Peyer's patch (tissue), 4 donors: ENCODE data around the gene COL6A3. TPM values are rescaled to one million over a fixed set of nuclear protein-coding genes. Genes with fewer than 3 reads are reported as not detected.
A peak's percentile ranks its signal among the peaks of the same experiment; 100 is the strongest.

ENCODE experiments used
- DNase-seq, 3 donors: peaks; one replicate each; pipeline ENCODE4 v3.0.0-alpha.2; 2017 to 2019
- H3K27ac ChIP-seq, 4 donors: fragments of 200-600 bp; sonication (generic); one replicate each; pipeline ENCODE4 v1.5.1; 2016 to 2019
- H3K27me3 ChIP-seq, 2 donors: fragments of 200-600 bp; sonication (generic); one replicate each; pipeline ENCODE4 v1.5.1; 2019
- H3K36me3 ChIP-seq, 3 donors: fragments of 200-600 bp; sonication (generic); one replicate each; pipeline ENCODE4 v1.5.1; 2016 to 2019
- H3K4me1 ChIP-seq, 4 donors: fragments of 200-600 bp; sonication (generic); one replicate each; pipeline ENCODE4 v1.5.1; 2016 to 2019
- H3K4me3 ChIP-seq, 4 donors: fragments of 200-600 bp; sonication (generic); 1 replicate in 3 of 4; 2 replicates in 1 of 4; pipeline ENCODE4 v1.5.1; 2016 to 2019; ENCODE audit warnings: mild to moderate bottlenecking in 1 of 4
- H3K9me3 ChIP-seq, 4 donors: fragments of 200-600 bp; sonication (generic); one replicate each; pipeline ENCODE4 v1.5.1; 2016 to 2019; ENCODE audit warnings: mild to moderate bottlenecking in 1 of 4
- POLR2A ChIP-seq, 2 donors: fragments of 450-650 bp; IDR thresholded peaks; one replicate each; pipeline ENCODE4 v1.5.1; 2017; ENCODE audit warnings: antibody characterized with exemption in 2 of 2, mild to moderate bottlenecking in 2 of 2, moderate library complexity in 2 of 2
- total RNA-seq, 4 donors: library from RNA; depleted of rRNA; stranded (reverse); fragments of >200 nt; gene quantifications; one replicate each; pipeline ENCODE4 v1.1.0, GENCODE V29; 2016
- TF ChIP-seq, protein P1 (sequence below), 6 experiments: fragments of 450-650 bp in 4 of 6; fragments of 200-600 bp in 2 of 6; sonication (generic) in 1 of 6; IDR thresholded peaks; one replicate each; pipeline ENCODE4 v1.5.1; 2017 to 2019; ENCODE audit warnings: antibody characterized with exemption in 6 of 6, mild to moderate bottlenecking in 3 of 6, moderate library complexity in 1 of 6

The COL6A3 gene
- total RNA-seq, 4 donors from 2014 or later, result 51.7 to 172 (median 71.0) TPM

DNA sequence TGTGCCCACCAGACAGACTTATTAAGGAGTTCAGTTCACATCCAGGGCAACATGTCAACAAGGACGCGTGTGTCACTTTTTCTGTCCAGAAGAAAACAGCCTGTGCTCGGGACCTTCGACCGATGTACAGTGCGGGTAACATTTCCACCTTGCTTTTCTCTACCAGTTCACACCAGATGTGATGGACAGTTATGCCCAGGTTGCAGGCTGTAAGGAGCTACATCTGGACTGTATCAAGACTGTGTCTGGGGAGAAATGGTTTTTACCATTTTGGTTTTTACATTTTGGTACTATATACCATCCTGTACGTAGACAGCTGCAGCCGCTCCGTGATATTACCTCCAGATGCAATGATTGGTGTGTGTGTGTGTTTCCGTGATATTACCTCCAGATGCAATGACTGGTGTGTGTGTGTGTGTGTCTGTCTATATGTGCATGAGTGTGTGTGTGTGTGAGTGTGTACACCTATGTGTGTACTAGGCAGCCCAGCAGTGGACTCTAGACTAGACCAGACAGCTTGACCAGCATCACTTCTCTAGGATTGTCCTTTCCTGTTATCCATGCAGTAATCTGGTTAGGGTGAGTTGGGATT is 118.0 kb downstream of the COL6A3 start:
- no peaks in the 10 kb centered on the region for H3K27me3 ChIP-seq
- peak overlapping the region in 1 of 4 donors; percentile 5 for H3K27ac ChIP-seq
- H3K9me3 ChIP-seq, result no peaks in the 10 kb centered on the region
- DNase-seq, result no peak
- no peaks in the 10 kb centered on the region for H3K4me1 ChIP-seq
- no peak overlapping the region for H3K4me3 ChIP-seq
- TF ChIP-seq, protein P1, sequence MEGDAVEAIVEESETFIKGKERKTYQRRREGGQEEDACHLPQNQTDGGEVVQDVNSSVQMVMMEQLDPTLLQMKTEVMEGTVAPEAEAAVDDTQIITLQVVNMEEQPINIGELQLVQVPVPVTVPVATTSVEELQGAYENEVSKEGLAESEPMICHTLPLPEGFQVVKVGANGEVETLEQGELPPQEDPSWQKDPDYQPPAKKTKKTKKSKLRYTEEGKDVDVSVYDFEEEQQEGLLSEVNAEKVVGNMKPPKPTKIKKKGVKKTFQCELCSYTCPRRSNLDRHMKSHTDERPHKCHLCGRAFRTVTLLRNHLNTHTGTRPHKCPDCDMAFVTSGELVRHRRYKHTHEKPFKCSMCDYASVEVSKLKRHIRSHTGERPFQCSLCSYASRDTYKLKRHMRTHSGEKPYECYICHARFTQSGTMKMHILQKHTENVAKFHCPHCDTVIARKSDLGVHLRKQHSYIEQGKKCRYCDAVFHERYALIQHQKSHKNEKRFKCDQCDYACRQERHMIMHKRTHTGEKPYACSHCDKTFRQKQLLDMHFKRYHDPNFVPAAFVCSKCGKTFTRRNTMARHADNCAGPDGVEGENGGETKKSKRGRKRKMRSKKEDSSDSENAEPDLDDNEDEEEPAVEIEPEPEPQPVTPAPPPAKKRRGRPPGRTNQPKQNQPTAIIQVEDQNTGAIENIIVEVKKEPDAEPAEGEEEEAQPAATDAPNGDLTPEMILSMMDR (IDR thresholded peaks at IDR 0.05), result no peak
- TF ChIP-seq POLR2A (IDR thresholded peaks at IDR 0.05), result no peak
- no peaks in the 10 kb centered on the region for H3K36me3 ChIP-seq

DNA sequence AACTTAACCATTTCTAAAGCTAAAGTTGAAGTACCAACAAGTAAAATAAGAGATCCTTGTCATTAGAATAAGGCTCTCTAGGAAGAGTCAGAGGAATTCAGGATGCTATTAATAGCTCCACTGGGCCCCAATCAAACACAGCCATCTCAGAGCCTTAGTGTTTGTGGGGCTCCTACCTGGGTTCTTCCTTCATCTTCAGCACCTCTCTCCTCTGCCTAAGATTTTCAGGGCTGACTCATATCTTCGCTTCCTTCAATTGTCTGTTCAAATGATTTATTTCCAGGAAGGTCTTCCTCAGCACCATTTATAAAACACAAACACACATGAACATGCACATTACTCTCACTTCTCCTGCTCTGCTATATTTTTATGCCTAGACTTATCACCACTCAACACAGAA is 119.5 kb downstream of the COL6A3 start:
- Histone ChIP-seq H3K9me3 (no peaks in the 10 kb centered on the region), H3K36me3 (no peaks in the 10 kb centered on the region), H3K27ac (no peak overlapping the region), H3K4me1 (peaks cover 0 to under 1% (median under 1%) of the 10 kb centered on the region in 4 donors), H3K27me3 (no peaks in the 10 kb centered on the region), H3K4me3 (no peak overlapping the region)
- no peak for DNase-seq
- TF ChIP-seq, protein P1 (IDR thresholded peaks at IDR 0.05), result no peak
- TF ChIP-seq POLR2A (IDR thresholded peaks at IDR 0.05), result no peak

DNA sequence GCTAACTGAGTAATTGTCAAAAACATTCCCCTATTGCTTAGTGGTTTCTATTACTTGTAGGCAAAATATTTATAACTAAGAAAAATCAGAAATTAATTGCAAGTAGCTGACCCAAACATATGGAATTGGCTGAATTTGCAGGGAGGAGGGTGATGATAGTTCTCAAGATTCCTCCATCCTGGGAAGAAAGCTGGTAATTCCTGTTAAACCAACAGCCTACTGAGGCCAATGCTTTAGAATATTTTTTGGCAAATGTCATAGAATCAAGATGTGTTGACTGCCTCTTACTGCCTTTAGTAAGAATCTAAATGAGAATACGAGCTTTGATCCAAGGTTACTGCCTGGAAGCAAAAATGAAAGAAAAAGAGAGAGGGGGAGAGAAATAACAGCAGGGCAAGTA is 120.0 kb downstream of the COL6A3 start:
- Histone ChIP-seq H3K4me1 (peaks cover 0 to 5% (median 1%) of the 10 kb centered on the region in 4 donors), H3K4me3 (no peak overlapping the region), H3K36me3 (no peaks in the 10 kb centered on the region), H3K27me3 (no peaks in the 10 kb centered on the region), H3K27ac (no peak overlapping the region), H3K9me3 (no peaks in the 10 kb centered on the region)
- no peak for TF ChIP-seq POLR2A (IDR thresholded peaks at IDR 0.05)
- TF ChIP-seq, protein P1 (IDR thresholded peaks at IDR 0.05), result no peak
- DNase-seq, result no peak

DNA sequence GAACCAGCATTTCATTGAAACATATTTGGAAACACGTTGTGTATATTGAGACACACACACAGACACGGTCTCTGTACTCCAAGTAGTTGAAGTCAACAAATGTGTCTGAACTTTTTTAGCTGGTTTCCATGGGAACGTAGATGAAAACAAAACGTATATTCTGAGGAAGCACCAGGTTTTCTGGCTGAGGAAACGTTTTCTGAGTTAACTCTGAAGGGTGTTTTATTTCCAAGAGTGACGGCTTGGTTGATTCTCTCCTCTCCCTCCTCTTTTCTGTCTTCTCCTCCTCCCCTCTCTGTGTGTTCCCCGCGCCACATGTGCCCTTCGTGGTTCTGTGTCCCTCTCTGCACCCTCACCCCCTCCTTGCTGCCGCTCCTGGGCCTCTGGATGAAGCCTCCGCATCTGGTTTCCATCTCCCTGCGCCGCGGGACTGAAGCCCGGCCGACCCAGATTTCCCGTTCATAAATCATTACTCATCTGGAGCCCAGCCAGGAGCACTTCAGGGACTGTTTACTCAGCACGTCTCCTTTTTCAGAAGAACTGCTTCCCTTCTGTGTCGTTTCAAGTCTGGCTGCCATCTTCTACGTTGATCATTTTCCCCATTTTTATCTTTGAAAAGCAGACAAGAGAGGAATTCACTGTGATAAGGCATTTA is 122.7 kb downstream of the COL6A3 start:
- Histone ChIP-seq H3K4me1 (peaks cover 0 to 8% (median 1%) of the 10 kb centered on the region in 4 donors), H3K4me3 (no peak overlapping the region), H3K36me3 (no peaks in the 10 kb centered on the region), H3K27me3 (no peaks in the 10 kb centered on the region), H3K9me3 (no peaks in the 10 kb centered on the region), H3K27ac (peak overlapping the region; percentile 44 to 68 (median 58))
- TF ChIP-seq, protein P1 (IDR thresholded peaks at IDR 0.05), result no peak
- no peak for TF ChIP-seq POLR2A (IDR thresholded peaks at IDR 0.05)
- DNase-seq, result peak; percentile 46 to 90 (median 77)

DNA sequence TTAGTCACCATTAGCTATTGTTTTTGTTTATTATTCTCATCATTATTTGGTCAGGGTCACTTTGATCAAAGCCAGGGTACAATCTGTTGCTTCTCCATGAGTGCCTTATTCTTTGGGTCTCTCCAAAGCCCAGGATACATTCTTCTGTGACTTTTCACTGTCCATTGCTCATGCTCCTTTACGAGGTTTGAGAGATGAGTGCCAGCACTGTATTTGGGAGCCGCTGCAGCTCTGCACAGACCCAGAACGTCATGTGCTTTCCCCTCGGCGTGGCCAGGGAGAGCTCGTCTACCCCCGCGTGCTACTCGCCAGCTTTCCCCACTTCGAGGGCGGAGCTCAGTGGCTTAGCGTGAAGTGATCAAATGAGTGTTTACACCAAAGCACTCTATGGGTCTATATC is 123.7 kb downstream of the COL6A3 start:
- Histone ChIP-seq H3K36me3 (no peaks in the 10 kb centered on the region), H3K27ac (peak overlapping the region; percentile 44 to 68 (median 58)), H3K4me3 (no peak overlapping the region), H3K27me3 (no peaks in the 10 kb centered on the region), H3K9me3 (no peaks in the 10 kb centered on the region), H3K4me1 (peaks cover 0 to 8% (median 1%) of the 10 kb centered on the region in 4 donors)
- DNase-seq, result peak in 1 of 3 donors; percentile 69
- no peak for TF ChIP-seq POLR2A (IDR thresholded peaks at IDR 0.05)

DNA sequence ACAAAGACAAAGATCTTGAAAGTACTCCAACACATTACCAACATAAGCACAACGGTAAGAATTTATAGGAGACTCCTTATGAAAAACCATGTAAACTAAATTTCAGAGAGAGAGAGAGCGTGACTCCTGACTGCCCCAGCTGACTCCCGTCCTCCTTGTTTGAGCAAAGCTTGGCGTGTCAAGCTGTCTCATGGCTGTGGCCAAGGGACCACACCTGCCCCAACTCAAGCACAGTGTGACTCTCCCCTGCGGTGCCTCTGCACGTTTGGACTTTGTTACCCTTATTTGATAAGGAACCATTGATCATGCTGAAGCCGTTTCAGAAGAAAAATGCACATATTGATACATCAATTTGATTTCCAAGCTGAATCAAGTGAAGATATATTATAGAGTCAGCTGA is 124.8 kb downstream of the COL6A3 start:
- Histone ChIP-seq H3K9me3 (no peaks in the 10 kb centered on the region), H3K4me3 (no peak overlapping the region), H3K36me3 (no peaks in the 10 kb centered on the region), H3K27ac (peak overlapping the region in 1 of 4 donors; percentile 68), H3K4me1 (peaks cover 0 to 8% (median 1%) of the 10 kb centered on the region in 4 donors), H3K27me3 (no peaks in the 10 kb centered on the region)
- peak in 1 of 3 donors; percentile 68 for DNase-seq
- no peak for TF ChIP-seq POLR2A (IDR thresholded peaks at IDR 0.05)
- TF ChIP-seq, protein P1 (IDR thresholded peaks at IDR 0.05), result no peak
